ENCODE results near the gene FAM83E.
A peak's percentile ranks its signal among the peaks of the same experiment; 100 is the strongest.

Gene FAM83E

DNA sequence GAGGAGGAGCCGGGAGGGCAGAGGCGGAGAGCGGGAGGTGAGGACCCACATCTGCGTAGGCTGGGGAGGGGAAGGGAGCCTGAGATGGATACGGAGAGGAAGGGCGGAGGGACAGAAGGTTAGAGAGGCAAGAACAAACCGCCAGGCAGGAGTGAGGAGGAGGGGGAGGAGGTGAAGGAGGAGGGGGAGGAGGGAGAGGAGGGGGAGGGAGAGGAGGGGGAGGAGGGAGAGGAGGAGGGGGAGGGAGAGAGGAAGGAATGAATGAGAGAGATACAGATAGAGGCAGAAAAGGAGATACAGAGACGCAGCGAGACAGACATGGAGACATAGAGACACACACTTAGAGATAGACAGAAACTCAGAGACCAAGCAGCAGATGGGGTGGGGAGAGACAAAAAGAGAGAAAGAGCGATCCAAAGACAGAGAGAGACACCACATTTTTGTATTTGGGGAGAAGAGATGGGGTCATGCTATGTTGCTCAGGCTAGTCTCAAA lies 31.9 kb upstream of the FAM83E start:
- peak overlapping the region; percentile 68 for H3K4me3 ChIP-seq (ENCODE audit: low read depth, low read length)
- TF ChIP-seq, protein P1, sequence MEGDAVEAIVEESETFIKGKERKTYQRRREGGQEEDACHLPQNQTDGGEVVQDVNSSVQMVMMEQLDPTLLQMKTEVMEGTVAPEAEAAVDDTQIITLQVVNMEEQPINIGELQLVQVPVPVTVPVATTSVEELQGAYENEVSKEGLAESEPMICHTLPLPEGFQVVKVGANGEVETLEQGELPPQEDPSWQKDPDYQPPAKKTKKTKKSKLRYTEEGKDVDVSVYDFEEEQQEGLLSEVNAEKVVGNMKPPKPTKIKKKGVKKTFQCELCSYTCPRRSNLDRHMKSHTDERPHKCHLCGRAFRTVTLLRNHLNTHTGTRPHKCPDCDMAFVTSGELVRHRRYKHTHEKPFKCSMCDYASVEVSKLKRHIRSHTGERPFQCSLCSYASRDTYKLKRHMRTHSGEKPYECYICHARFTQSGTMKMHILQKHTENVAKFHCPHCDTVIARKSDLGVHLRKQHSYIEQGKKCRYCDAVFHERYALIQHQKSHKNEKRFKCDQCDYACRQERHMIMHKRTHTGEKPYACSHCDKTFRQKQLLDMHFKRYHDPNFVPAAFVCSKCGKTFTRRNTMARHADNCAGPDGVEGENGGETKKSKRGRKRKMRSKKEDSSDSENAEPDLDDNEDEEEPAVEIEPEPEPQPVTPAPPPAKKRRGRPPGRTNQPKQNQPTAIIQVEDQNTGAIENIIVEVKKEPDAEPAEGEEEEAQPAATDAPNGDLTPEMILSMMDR (IDR thresholded peaks at IDR 0.05; ENCODE audit: insufficient read depth, low read depth, low read length, missing control alignments): no peak

DNA sequence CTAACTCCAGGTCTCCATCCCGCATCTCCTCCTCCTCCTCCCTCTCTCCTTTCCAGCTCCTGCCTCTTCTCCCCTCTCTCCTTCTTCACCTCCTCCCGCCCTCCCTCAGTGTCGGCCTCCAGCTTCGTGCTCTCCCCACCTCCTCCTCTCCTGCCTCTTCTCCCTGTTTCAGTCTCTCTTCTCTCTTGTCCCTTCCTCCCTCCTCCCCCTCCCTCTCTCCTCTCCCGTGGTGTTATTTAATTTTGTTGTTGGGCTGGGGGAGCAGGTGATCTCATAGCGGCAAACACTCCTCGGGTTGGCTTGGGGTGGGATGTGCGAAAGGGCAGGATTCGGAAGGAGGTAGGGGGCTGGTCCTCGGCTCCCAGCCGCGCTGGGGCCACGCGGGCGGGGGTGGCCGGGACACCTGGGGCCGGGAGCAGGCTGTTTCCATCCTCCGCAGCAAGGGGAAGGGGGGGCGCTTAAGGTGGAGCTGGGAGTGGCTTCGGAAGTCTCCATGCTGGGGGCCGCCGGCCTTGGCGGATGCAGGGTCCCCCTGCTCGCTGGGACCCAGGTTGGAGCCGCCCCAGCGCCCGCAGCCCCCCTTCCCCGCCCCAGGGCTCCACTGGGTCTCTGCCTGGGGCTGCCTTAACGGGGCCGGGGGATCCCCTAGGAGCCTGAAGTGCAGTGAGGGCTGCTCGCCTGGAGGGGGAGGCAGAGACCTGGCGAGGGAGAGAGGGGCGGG lies 31.3 kb upstream of the FAM83E start, which contains the start of gene CA11:
Gene CA11, minus strand, starts transcription at position 187 of the 721 bp plus-strand sequence. CDS start 555 bp downstream, outside the sequence.
- peak; percentile 91 for DNase-seq (ENCODE audit: low read depth)
- peak within 1 kb of the TSS; percentile 68 for H3K4me3 ChIP-seq (ENCODE audit: low read depth, low read length)
- TF ChIP-seq, protein P1 (IDR thresholded peaks at IDR 0.05; ENCODE audit: insufficient read depth, low read depth, low read length, missing control alignments): peak; percentile 92

More for the DNA sequence above, 31.9 kb upstream of the FAM83E start:
- DNase-seq (ENCODE audit: low read depth): no peak

DNA sequence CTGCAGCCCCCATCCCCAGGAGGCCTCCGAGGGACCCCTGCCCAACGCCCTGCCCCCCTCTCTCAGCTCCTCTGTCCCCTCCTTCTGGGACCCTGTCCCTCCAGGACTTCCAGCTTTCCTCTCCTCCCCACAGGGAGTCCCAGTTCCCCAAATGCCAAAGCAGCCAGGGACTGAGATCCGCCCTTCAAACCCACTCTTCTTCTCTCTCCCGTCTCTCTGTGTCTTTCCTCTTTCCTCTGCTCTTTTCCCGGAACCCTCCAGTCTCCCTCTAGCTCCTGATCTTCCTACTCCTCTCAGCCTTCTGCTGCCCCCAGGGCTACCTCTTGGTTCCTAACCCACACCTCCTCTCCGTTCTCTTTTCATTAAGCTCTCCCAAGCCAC lies 30.7 kb upstream of the FAM83E start:
- no peak for DNase-seq (ENCODE audit: low read depth)
- peak overlapping the region; percentile 68 for H3K4me3 ChIP-seq (ENCODE audit: low read depth, low read length)
- TF ChIP-seq, protein P1 (IDR thresholded peaks at IDR 0.05; ENCODE audit: insufficient read depth, low read depth, low read length, missing control alignments): no peak

DNA sequence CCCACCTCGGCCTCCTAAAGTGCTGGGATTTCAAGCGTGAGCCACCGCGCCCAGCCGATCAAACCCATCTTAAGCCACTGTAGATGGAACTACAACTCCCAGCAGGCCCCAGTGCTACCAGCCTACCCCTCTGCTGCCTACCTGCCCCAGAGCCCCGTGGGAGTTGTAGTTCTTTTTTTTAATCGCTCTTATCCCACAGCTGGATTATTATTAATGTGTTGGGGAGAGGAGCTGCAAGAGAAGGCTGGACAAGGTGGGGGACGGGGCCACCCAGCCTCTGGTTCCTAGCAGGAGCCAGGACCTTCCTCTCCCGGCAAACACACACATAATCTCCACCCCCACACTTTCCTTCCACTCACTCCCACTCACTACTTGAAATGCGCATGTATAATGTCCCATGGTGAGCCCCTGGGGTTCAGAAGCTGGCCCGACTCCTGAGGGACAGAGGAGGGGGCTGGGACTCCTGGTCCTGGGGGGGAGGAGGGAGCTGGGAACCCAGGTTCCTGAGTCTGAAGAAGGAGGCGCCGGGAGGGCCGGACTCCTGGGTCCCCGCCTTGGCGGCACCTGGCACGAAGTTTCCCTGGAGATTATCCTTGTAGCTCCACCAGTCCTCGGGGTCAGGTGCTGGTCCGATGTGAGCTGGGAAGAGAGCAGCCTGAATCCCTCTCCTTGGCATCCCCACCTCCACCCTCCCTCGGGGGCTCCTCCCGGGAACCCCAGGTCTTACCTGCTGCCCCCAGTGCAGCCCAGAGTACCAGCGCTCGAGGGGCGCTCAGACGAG lies 30.2 kb upstream of the FAM83E start:
- DNase-seq (ENCODE audit: low read depth): peak; percentile 79
- 0 out of 2 replicates have a peak overlapping the region, but pooled peaks have one; percentile 3 for H3K4me3 ChIP-seq (ENCODE audit: low read depth, low read length)
- TF ChIP-seq, protein P1 (IDR thresholded peaks at IDR 0.05; ENCODE audit: insufficient read depth, low read depth, low read length, missing control alignments): no peak

GRCh38 chr19:48644355-48644754 lies 29.5 kb upstream of the FAM83E start:
- no peak for DNase-seq (ENCODE audit: low read depth)
- H3K4me3 ChIP-seq (ENCODE audit: low read depth, low read length): no peak overlapping the region
- TF ChIP-seq, protein P1 (IDR thresholded peaks at IDR 0.05; ENCODE audit: insufficient read depth, low read depth, low read length, missing control alignments): no peak

- H3K4me3 ChIP-seq (ENCODE audit: low read depth, low read length): no peak overlapping the region
- no peak for DNase-seq (ENCODE audit: low read depth)
- TF ChIP-seq, protein P1 (IDR thresholded peaks at IDR 0.05; ENCODE audit: insufficient read depth, low read depth, low read length, missing control alignments): no peak
Measured at GRCh38 chr19:48642862-48643261, 28.0 kb upstream of the FAM83E start.

Measured in GM12865 (cell line).